ENCODE results near the gene ST6GALNAC2. TPM values are rescaled to one million over a fixed set of nuclear protein-coding genes. Genes with fewer than 3 reads are reported as not detected.
A peak's percentile ranks its signal among the peaks of the same experiment; 100 is the strongest.
"Not testable (repeated sequence)": the region's sequence is repeated elsewhere in the genome, so short reads cannot be mapped to it uniquely, and the experiment has no call there.

Gene ST6GALNAC2
- total RNA-seq, 1 donor from 2014 or later: not detected

DNA sequence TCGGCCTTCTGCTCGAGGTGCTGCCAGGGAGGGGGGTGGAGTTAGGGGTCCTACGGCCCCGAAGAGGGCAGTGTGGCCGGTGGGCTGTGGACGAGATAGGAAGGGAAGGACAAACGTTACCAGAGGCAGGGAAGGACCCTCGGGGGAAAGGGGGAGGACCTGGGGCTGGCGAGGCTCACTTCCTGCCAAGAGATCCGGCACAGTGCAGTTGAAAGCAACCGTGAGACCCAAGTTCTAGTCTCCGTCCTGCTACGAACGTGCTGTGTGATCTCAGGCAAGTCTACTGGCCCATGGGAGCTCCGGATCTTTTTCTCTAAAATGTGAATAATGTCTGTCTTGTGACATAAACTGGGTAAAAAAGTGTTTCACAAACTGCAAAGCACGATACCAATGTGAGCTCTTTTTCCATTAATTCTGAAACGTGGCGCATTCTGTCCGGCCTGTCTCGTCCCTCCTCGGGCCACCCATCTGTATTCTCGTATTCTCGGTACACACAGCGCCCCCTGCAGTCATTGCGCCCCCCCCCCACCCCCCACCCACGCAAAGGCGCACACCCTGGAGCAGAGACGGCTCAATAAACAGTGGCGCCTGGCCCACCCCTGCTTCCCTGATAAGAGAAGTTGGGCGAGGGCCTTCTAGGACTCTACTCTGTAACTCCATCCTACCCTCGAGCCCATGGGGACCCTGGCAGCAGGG is 57.0 kb downstream of the ST6GALNAC2 start:
- DNase-seq (ENCODE audit: low read depth in 2 of 2): no peak

DNA sequence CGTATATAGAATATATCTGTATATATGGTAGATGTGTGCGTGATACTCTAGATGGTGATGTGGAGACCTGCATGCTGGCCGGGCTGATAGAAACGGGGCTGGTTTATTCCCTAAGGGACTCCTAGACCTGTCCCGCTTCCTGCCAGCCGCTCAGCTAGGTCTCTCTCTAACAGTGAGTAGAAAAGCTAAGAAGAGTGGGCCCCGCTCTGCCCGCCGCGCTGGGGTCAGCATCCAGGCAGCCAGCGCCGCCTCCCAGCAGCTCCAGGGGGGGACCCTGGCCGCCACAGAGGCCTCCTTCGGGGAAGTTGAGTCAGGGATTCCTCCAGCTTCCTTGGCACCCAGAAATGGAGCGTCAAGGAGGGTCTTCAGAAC is 57.5 kb downstream of the ST6GALNAC2 start:
- no peak for DNase-seq (ENCODE audit: low read depth in 2 of 2)

DNA sequence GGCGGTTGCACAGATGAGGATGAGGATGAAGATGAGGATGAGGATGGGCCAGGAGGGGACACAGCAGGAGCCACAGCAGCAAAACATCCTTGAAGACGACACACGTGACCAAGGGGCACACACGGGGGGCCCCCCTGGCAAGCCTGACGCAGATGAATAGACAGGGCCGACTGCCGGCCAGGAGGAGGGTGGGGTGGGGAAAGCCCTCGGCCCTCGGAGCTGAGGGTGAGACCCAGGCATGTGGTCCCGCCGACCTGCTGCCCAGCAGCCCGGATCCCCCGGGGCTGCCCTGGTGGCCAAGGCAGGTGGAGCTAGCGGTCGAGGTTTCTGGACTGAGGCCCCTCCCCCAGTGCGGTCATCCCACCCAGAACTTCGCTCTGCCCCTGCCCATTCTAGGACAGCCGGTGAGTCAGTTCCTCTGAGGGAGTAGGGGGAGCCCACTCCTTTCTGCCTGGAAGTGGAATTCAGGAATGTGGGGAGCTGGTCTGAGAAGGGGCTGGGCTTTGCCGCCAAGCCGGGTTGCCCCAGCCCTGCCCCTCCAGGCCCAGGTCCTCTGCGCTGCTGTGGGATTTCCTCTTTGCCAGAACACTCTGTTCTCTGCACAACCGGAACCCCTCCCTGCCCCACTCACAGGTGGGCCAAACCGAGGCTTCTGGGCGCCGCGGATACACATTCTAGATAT is 58.1 kb downstream of the ST6GALNAC2 start:
- DNase-seq (ENCODE audit: low read depth in 2 of 2): peak; percentile 53 to 74

DNA sequence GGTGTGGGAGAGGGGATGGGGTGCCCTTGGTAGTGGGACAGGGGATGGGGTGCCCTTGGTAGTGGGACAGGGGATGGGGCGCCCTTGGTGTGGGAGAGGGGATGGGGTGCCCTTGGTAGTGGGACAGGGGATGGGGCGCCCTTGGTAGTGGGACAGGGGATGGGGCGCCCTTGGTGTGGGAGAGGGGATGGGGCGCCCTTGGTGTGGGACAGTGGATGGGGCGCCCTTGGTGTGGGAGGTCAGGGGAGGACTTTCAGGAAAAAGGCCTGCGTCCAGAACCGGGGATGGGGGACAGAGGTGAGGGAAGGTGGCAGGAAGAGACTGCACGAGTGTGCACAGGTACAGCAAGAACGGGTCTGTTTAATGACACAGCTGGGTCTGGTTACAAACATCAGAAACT is 58.6 kb downstream of the ST6GALNAC2 start:
- DNase-seq (ENCODE audit: low read depth in 2 of 2): not testable (repeated sequence)

DNA sequence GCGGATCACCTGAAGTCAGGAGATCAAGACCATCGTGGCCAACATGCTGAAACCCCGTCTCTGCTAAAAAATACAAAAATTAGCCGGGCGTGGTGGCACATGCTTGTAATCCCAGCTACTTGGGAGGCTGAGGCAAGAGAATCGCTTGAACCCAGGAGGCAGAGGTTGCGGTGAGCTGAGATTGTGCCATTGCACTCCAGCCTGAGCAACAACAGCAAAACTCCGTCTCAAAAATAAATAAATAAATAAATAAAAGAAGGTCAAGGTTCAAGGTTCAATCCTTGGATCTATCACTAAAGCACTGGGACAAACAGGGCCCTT is 60.2 kb downstream of the ST6GALNAC2 start:
- not testable (repeated sequence) for DNase-seq (ENCODE audit: low read depth in 2 of 2)

DNA sequence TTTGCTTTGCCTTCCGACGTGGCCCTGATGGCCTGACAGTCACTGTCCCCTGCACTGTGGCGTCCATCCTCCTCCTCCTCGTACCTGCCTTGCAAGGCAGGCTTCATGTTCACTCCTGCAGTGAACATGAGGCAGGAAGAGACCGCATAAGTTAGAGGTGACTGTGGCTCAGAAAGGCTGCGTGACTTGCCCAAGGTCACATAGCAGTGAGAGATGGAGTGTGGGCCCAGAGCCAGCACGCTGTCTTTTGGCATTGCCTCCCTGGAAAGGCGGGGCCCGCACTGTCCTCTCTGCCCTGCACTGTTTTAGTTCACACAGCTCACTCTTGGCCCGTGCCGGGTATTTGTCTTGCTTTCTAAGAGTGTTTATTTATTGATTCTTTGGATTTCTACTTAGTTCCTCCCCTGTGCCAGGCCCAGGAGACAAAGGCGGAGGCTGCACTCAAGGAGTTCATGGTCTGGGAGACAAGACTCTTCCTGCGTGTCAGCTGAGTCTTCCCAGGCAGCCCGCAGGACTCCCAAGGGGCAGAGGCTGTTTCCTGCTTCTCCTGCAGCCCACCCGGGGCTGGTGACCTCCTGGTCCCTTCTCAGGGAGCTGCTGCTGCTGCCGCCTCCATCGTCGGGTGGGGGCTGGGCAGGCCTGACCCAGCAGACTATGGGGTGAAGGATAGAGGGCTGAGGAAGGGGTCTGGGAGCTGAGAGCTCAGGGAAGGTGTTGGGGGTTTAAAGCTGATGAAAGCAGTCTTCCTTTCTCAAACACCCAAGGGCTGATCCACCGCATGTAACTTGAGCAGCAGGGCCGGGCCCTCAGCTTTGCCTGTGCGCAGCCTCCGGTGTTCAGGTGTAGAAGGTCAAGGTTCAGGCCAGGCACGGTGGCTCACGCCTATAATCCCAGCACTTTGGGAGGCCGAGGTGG is 60.8 kb downstream of the ST6GALNAC2 start:
- peak in 1 of 2 donors; percentile 33 for DNase-seq (ENCODE audit: low read depth in 2 of 2)

DNA sequence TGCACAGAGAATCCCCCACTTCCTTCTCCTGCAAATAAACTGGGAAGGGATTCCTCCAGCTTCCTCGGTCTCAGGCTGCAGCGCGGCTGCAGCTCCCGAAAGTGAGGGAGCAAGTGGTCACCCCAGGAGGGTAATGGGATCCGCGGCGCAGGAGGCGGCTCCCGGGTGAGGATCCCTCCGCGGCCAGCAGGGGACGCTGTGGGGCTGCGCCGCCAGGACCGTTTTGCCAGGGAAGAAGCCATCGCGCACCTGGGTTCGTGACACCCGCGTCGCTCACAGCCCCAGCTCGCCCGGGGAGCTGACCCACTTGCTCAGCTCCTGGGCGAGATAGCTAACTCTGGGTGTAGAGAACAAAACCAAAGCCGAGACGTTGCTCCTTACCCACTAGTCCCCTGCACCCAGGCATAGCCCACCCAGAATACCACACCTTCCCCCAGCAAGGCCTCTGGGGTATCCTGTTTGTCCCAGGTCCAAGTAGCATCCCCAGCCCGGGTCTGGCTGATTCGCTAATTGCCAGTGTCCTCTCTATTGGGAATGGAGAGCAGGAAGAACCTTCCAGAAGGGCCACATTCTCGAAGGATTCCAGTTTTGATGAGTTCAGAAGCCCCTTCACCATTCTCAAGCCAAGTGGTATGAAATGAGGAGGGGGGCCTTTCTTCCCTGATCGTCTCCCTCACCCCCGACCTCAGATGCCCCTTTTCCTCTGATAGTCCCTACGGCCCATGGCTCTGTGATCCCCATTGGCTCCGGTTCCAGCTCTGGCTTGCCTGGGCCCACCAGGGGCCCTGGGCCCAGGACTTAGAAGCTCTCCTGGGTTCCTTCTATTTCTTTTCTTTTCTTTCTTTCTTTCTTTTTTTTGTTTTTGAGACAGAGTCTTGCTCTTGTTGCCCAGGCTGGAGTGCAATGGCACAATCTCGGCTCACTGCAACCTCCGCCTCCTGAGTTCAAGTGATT is 62.3 kb downstream of the ST6GALNAC2 start:
- DNase-seq (ENCODE audit: low read depth in 2 of 2): peak; percentile 57 to 72

DNA sequence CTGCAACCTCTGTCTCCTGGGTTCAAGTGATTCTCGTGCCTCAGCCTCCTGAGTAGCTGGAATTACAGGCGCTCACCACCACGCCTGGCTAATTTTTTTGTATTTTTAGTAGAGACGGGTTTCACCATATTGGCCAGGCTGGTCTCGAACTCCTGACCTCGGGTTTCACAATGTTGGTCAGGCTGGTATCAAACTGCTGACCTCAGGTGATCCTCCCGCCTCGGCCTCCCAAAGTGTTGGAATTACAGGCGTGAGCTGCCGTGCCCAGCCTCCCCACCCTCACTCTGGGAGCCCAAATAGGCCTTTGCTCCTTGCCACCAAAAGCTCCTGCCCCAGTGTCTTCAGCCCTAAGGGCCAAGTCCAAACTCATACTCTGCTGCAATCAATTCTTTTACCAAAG is 64.0 kb downstream of the ST6GALNAC2 start:
- not testable (repeated sequence) for DNase-seq (ENCODE audit: low read depth in 2 of 2)

DNA sequence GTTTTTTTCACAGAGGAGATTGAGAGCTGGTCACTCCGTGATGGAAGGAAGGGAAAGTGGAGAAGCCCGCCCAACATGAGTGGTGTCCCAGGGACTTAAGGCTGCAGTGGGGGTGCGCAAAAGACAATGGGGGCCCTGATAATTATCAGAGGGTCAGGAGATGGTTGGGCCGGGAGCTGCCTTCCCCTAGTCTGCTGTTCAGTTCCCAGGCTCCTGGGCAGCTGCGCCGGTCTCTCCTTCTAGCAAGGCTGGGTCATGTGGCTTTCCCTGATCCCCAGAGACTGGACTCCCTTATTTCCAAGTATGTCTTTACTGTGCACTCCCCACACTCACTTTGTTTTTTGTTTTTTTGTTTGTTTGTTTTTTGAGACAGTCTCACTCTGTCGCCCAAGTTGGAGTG is 64.4 kb downstream of the ST6GALNAC2 start:
- DNase-seq (ENCODE audit: low read depth in 2 of 2): no peak

DNA sequence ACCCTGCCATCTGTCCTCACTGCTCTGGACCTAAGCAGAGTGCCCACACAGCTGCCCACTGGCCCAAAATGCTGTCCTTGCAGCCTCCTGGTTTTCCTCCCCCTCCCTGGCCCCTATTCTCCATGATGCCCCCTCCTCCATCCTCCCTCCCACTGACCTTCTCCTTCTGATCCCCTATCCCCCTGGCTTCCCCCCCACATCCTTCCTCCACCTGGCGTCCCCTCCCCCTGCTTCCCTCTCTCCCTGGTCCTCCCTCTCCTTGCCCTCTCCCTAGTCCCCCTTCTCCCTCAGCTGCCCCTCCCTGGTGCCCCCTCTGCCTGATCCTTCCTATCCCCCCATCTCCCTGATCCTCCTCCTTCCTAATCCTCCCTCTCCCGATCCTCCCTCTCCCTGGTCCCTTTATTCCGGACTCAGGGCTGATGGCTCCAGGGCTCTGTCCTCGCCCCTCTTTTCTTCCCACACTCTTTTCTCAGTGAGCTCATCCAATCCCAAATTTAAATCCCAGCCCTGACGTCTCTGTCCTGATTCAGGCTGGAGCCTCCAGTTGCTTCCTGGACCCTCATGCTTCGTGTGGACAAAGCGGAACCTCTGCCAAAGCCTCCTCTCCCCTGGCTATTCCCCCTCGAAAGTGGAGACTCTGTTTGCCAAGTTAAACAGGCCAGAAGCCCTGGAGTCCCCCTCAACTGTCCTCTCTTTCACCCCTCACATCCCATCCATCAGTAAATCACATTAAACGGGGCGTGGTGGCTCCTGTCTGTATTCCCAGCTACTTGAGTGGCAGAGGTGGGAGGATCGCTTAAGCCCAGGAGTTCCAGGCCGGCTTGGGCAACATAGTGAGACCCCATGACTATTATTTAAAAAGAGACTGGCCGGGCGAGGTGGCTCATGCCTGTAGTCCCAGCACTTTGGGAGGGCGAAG is 66.4 kb downstream of the ST6GALNAC2 start:
- no peak for DNase-seq (ENCODE audit: low read depth in 2 of 2)

DNA sequence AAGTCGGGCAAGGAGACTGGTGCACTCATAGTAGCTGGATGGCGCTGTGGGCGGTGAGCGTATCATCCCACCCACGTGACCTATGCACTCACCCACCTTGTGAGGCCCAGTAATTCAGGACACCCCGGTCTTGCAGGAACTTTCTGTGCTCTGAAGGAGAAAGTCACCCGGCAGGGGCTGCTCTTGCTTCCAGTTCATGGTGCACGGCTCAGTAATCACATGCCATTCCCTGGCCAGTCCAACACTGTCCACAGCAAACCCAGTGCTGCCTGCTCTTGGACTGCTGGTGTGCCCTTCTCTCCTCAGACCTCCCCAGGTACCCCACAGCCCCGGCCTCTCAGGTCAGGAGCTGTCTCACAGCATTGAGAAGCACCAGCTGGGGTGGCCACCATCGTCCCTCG is 68.0 kb downstream of the ST6GALNAC2 start:
- no peak for DNase-seq (ENCODE audit: low read depth in 2 of 2)

Other genes with a start within 250 kb of the ST6GALNAC2 start
- gene PRPSAP1, start 231.9 kb downstream of the ST6GALNAC2 start, total RNA-seq: 69.7 and 103 TPM in 2 replicates
- gene SPHK1, start 201.3 kb downstream of the ST6GALNAC2 start, total RNA-seq: 193 and 276 TPM in 2 replicates
- 12.3 and 13.3 TPM in 2 replicates for gene UBE2O, start 132.7 kb downstream of the ST6GALNAC2 start, total RNA-seq
- not detected in 2 replicates for gene AANAT, start 118.3 kb downstream of the ST6GALNAC2 start, total RNA-seq
- gene RHBDF2, start 84.4 kb downstream of the ST6GALNAC2 start, total RNA-seq: 8.1 and 22.6 TPM in 2 replicates
- 0.60 and 2.0 TPM in 2 replicates for gene CYGB, start 48.2 kb downstream of the ST6GALNAC2 start, total RNA-seq
- 0.20 and 0.22 TPM in 2 replicates for gene PRCD, start 45.8 kb downstream of the ST6GALNAC2 start, total RNA-seq
- not detected in 2 replicates for gene ST6GALNAC1, start 57.9 kb upstream of the ST6GALNAC2 start, total RNA-seq
- 112 and 221 TPM in 2 replicates for gene MXRA7, start 125.1 kb upstream of the ST6GALNAC2 start, total RNA-seq
- 10.5 and 15.1 TPM in 2 replicates for gene JMJD6, start 140.7 kb upstream of the ST6GALNAC2 start, total RNA-seq
- 20.0 and 22.8 TPM in 2 replicates for gene METTL23, start 141.0 kb upstream of the ST6GALNAC2 start, total RNA-seq
- gene SRSF2, start 151.5 kb upstream of the ST6GALNAC2 start, total RNA-seq: 142 and 143 TPM in 2 replicates
- gene MFSD11, start 152.3 kb upstream of the ST6GALNAC2 start, total RNA-seq: 21.1 and 31.9 TPM in 2 replicates